Measurements from ENCODE around the gene JDP2. TPM values are rescaled to one million over a fixed set of nuclear protein-coding genes. Genes with fewer than 3 reads are reported as not detected.
"Not testable (repeated sequence)": the region's sequence is repeated elsewhere in the genome, so short reads cannot be mapped to it uniquely, and the experiment has no call there.

JDP2 gene
- polyA plus RNA-seq (ENCODE audit: insufficient read length in 4 of 4) = 10 to 100 TPM; 21.6 to 32.1 (median 24.5) TPM

- peak in 2 of 4 donors; percentile 79 to 80 for DNase-seq (ENCODE audit: low read depth in 4 of 4, low spot score in 2 of 4)
Observed at GRCh38 chr14:75427482-75428229, at the start of gene JDP2. Gene JDP2, plus strand, starts transcription at chr14:75428022. Its CDS starts 9,899 bp downstream, at chr14:75437921.

GRCh38 chr14:75379246-75379929 lies 48.4 kb upstream of the JDP2 start:
- no peak for DNase-seq (ENCODE audit: low read depth in 4 of 4, low spot score in 2 of 4)

GRCh38 chr14:75379930-75380270 lies 47.9 kb upstream of the JDP2 start:
- no peak for DNase-seq (ENCODE audit: low read depth in 4 of 4, low spot score in 2 of 4)

DNA sequence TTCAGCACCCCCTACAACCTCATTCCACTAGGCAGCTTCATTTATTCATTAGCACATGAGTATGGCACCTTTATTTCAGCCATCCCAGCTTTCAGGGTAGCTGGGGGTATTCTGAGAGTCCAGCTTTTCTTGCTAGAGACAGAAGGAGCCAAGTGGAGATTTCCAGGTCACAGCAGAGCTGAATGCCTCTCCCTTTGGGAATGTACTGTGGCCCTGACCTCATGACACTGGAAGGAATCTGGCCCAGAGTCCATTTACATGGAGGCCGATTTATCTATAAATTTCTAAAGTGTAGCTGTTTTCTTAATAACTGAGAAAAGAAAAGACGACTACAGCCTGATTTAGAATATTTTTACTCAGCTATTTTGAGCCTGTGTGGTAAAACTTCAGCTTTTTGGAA lies 47.2 kb upstream of the JDP2 start:
- no peak for DNase-seq (ENCODE audit: low read depth in 4 of 4, low spot score in 2 of 4)

GRCh38 chr14:75381642-75382041 lies 46.2 kb upstream of the JDP2 start:
- DNase-seq (ENCODE audit: low read depth in 4 of 4, low spot score in 2 of 4) = no peak

DNA sequence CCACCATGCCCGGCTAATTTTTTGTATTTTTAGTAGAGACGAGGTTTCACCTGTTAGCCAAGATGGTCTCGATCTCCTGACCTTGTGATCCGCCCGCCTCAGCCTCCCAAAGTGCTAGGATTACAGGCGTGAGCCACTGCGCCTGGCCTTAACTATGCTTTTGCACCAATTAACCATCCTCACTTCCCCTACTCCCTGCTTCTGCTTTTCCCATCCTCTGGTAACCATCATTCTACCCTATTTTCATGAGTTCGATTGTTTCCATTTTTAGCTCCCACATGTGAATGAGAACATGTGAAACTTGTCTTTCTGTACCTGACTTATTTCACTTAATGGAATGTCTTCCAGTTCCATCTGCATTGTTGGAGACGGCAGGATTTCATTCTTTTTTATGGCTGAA lies 44.6 kb upstream of the JDP2 start:
- not testable (repeated sequence) for DNase-seq (ENCODE audit: low read depth in 4 of 4, low spot score in 2 of 4)

GRCh38 chr14:75383721-75384120 lies 44.1 kb upstream of the JDP2 start:
- no peak for DNase-seq (ENCODE audit: low read depth in 4 of 4, low spot score in 2 of 4)

GRCh38 chr14:75389679-75390078 lies 38.1 kb upstream of the JDP2 start:
- DNase-seq (ENCODE audit: low read depth in 4 of 4, low spot score in 2 of 4) = no peak

DNA sequence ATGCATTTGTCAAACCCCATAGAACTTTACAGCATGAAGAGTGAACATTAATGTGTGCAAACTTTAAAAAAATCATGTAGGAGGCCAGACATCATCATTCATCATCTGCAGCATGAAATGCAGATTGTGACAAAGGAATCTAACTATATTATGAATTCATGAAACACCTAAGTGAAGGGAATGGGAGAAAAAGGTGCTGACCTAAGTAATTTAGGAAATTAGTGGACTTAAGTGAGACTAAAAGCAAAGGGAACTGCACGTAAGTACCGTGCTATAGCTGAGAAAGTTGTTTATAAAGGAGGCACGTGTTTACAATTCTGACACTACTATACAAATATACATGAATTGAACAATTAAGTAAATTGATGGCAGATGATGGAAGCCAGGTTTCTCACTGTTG lies 37.6 kb upstream of the JDP2 start:
- no peak for DNase-seq (ENCODE audit: low read depth in 4 of 4, low spot score in 2 of 4)

GRCh38 chr14:75391953-75392352 lies 35.9 kb upstream of the JDP2 start:
- DNase-seq (ENCODE audit: low read depth in 4 of 4, low spot score in 2 of 4) = no peak

- no peak for DNase-seq (ENCODE audit: low read depth in 4 of 4, low spot score in 2 of 4)
Observed at GRCh38 chr14:75392686-75393641, 34.9 kb upstream of the JDP2 start.

- DNase-seq (ENCODE audit: low read depth in 4 of 4, low spot score in 2 of 4) = no peak
Observed at GRCh38 chr14:75393794-75394193, 34.0 kb upstream of the JDP2 start.

GRCh38 chr14:75395862-75396261 lies 32.0 kb upstream of the JDP2 start:
- no peak for DNase-seq (ENCODE audit: low read depth in 4 of 4, low spot score in 2 of 4)

GRCh38 chr14:75399321-75399720 lies 28.5 kb upstream of the JDP2 start:
- DNase-seq (ENCODE audit: low read depth in 4 of 4, low spot score in 2 of 4) = no peak

- no peak for DNase-seq (ENCODE audit: low read depth in 4 of 4, low spot score in 2 of 4)
Observed at GRCh38 chr14:75399843-75400775, 27.7 kb upstream of the JDP2 start.

DNA sequence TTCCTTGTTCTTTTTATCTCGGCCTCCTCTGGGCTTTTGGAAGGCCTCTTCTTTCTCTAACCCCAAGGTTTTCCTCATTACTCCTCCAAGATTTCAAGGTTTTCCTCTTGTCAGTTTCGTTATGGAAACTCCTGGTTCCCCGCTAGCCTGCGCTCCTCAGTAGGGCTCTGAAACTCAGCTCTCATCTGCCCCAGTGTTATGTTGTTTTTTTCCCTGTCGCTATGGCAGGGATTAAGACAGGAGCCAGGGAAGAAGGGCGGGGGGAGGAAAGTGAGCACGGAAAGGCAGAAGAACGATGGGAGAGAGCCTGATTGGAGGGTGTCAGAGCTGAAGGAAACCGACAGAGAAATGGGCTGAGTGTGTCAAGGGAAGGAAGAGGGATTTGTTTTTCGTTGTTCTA lies 26.5 kb upstream of the JDP2 start:
- no peak for DNase-seq (ENCODE audit: low read depth in 4 of 4, low spot score in 2 of 4)

GRCh38 chr14:75402867-75403413 lies 24.9 kb upstream of the JDP2 start:
- no peak for DNase-seq (ENCODE audit: low read depth in 4 of 4, low spot score in 2 of 4)

- DNase-seq (ENCODE audit: low read depth in 4 of 4, low spot score in 2 of 4) = no peak
Observed at GRCh38 chr14:75404847-75405246, 23.0 kb upstream of the JDP2 start.

- DNase-seq (ENCODE audit: low read depth in 4 of 4, low spot score in 2 of 4) = no peak
Observed at GRCh38 chr14:75406102-75406501, 21.7 kb upstream of the JDP2 start.

- no peak for DNase-seq (ENCODE audit: low read depth in 4 of 4, low spot score in 2 of 4)
Observed at GRCh38 chr14:75406856-75407255, 21.0 kb upstream of the JDP2 start.

All from left renal cortex interstitium (tissue), 4 donors.